Astrocyte (in vitro differentiated cells and primary cell): ENCODE results near the gene IL10. TPM values are rescaled to one million over a fixed set of nuclear protein-coding genes. Genes with fewer than 3 reads are reported as not detected.

Experiments
- DNase-seq: peaks from one replicate; pipeline ENCODE4 v3.0.0-alpha.2; 2010; ENCODE audit warnings: low read depth
- FAIRE-seq: peaks from 2 replicates; lab custom pipeline; 2011; peaks lifted over from hg19 to GRCh38; lab: Jason Lieb, UNC
- H2AFZ ChIP-seq: 2 replicates; pipeline ENCODE4 v1.6.0; 2012; ENCODE audit warnings: low read depth, low read length, inconsistent platforms
- H3K27ac ChIP-seq: 2 replicates; pipeline ENCODE4 v1.5.1; 2011; ENCODE audit warnings: low read depth, low read length, inconsistent platforms
- H3K27me3 ChIP-seq: 2 replicates; pipeline ENCODE4 v1.6.0; 2011; ENCODE audit warnings: low read length, inconsistent platforms; ENCODE audit not compliant: insufficient read depth
- H3K36me3 ChIP-seq: 2 replicates; pipeline ENCODE4 v1.5.1; 2011; ENCODE audit warnings: low read length, inconsistent platforms; ENCODE audit not compliant: insufficient read depth
- H3K4me1 ChIP-seq: 2 replicates; pipeline ENCODE4 v1.5.1; 2011; ENCODE audit warnings: low read length, inconsistent platforms; ENCODE audit not compliant: insufficient read depth
- H3K4me2 ChIP-seq: 2 replicates; pipeline ENCODE4 v1.6.0; 2012; ENCODE audit warnings: low read length, inconsistent platforms
- H3K4me3 ChIP-seq: 2 replicates; pipeline ENCODE4 v1.5.1; 2011; ENCODE audit warnings: low read depth, mild to moderate bottlenecking, low read length, inconsistent platforms; ENCODE audit not compliant: insufficient read depth
- H3K79me2 ChIP-seq: 2 replicates; pipeline ENCODE4 v1.6.0; 2012; ENCODE audit warnings: mild to moderate bottlenecking, low read length, inconsistent platforms; ENCODE audit not compliant: insufficient read depth
- H3K9ac ChIP-seq: 2 replicates; pipeline ENCODE4 v1.6.0; 2012; ENCODE audit warnings: mild to moderate bottlenecking, low read length, inconsistent platforms
- H3K9me3 ChIP-seq: 2 replicates; pipeline ENCODE4 v1.5.1; 2012; ENCODE audit warnings: low read depth, mild to moderate bottlenecking, low read length, inconsistent platforms; ENCODE audit not compliant: insufficient read depth
- H4K20me1 ChIP-seq: 2 replicates; pipeline ENCODE4 v1.6.0; 2012; ENCODE audit warnings: low read length, inconsistent platforms; ENCODE audit not compliant: insufficient read depth
- H3K27ac Mint-ChIP-seq: one replicate; pipeline ENCODE4 v1.8.0; 2021; ENCODE audit warnings: mild to moderate bottlenecking, mixed read lengths; ENCODE audit not compliant: unreplicated experiment
- H3K27me3 Mint-ChIP-seq: one replicate; pipeline ENCODE4 v1.8.0; 2021; ENCODE audit warnings: low read depth, mixed read lengths; ENCODE audit not compliant: unreplicated experiment
- H3K36me3 Mint-ChIP-seq: one replicate; pipeline ENCODE4 v1.8.0; 2021; ENCODE audit warnings: low read depth, mixed read lengths; ENCODE audit not compliant: unreplicated experiment
- H3K4me1 Mint-ChIP-seq: one replicate; pipeline ENCODE4 v1.8.0; 2021; ENCODE audit warnings: low read depth, mixed read lengths; ENCODE audit not compliant: unreplicated experiment
- H3K4me3 Mint-ChIP-seq: one replicate; pipeline ENCODE4 v1.8.0; 2021; ENCODE audit warnings: mild to moderate bottlenecking, moderate library complexity, mixed read lengths; ENCODE audit not compliant: unreplicated experiment
- H3K9me3 Mint-ChIP-seq: one replicate; pipeline ENCODE4 v1.8.0; 2021; ENCODE audit warnings: mild to moderate bottlenecking, mixed read lengths; ENCODE audit not compliant: unreplicated experiment
- CTCF ChIP-seq: IDR thresholded peaks from 2 replicates; pipeline ENCODE4 v1.5.1; 2011; ENCODE audit warnings: low read depth, mild to moderate bottlenecking, inconsistent platforms, low read length, moderate library complexity; ENCODE audit not compliant: insufficient read depth
- EZH2 ChIP-seq: IDR thresholded peaks from 2 replicates; pipeline ENCODE4 v1.6.1; 2012; ENCODE audit warnings: mild to moderate bottlenecking, low read length, inconsistent platforms; ENCODE audit not compliant: insufficient read depth
- total RNA-seq: library from RNA; stranded (reverse); gene quantifications from 2 replicates; pipeline ENCODE4 v1.2.1, GENCODE V29; 2021

The IL10 gene
- total RNA-seq, 1 donor from 2014 or later = not detected

- H3K27me3 Mint-ChIP-seq = peaks cover 37% of the 10 kb centered on the region
- H3K9ac ChIP-seq = no peak overlapping the region
- H3K79me2 ChIP-seq = no peaks in the 10 kb centered on the region
- H3K4me3 ChIP-seq = no peak overlapping the region
- no peak overlapping the region for H3K4me2 ChIP-seq
- peaks cover 8% of the 10 kb centered on the region for H3K4me1 Mint-ChIP-seq
- H4K20me1 ChIP-seq = no peaks in the 10 kb centered on the region
- H3K27ac Mint-ChIP-seq = no peak overlapping the region
- H3K9me3 ChIP-seq = no peaks in the 10 kb centered on the region
- FAIRE-seq = no peak
- no peak overlapping the region for H2AFZ ChIP-seq
- H3K4me3 Mint-ChIP-seq = no peak overlapping the region
- H3K9me3 Mint-ChIP-seq = peaks cover 2% of the 10 kb centered on the region
- DNase-seq = no peak
- peaks cover 4% of the 10 kb centered on the region for H3K4me1 ChIP-seq
- peaks cover 25% of the 10 kb centered on the region for H3K27me3 ChIP-seq
- TF ChIP-seq EZH2 = no peak
- no peak for TF ChIP-seq CTCF
- peaks cover 2% of the 10 kb centered on the region for H3K36me3 Mint-ChIP-seq
- H3K27ac ChIP-seq = no peak overlapping the region
- no peaks in the 10 kb centered on the region for H3K36me3 ChIP-seq
Measured at GRCh38 chr1:206761159-206761768, 11.0 kb downstream of the IL10 start.

GRCh38 chr1:206760590-206760989 is 11.7 kb downstream of the IL10 start:
- Histone ChIP-seq H3K27me3 (peaks cover 25% of the 10 kb centered on the region), H3K4me3 (no peak overlapping the region), H2AFZ (no peak overlapping the region), H3K4me1 (no peaks in the 10 kb centered on the region), H3K36me3 (no peaks in the 10 kb centered on the region), H3K9ac (no peak overlapping the region), H3K9me3 (no peaks in the 10 kb centered on the region), H4K20me1 (no peaks in the 10 kb centered on the region), H3K27ac (no peak overlapping the region), H3K79me2 (no peaks in the 10 kb centered on the region), H3K4me2 (no peak overlapping the region)
- DNase-seq (no peak), FAIRE-seq (no peak)
- peaks cover 37% of the 10 kb centered on the region for H3K27me3 Mint-ChIP-seq
- peaks cover 2% of the 10 kb centered on the region for H3K36me3 Mint-ChIP-seq
- peaks cover 2% of the 10 kb centered on the region for H3K9me3 Mint-ChIP-seq
- no peak for TF ChIP-seq EZH2
- no peak for TF ChIP-seq CTCF
- no peak overlapping the region for H3K27ac Mint-ChIP-seq
- peaks cover under 1% of the 10 kb centered on the region for H3K4me1 Mint-ChIP-seq
- H3K4me3 Mint-ChIP-seq = no peak overlapping the region

- Mint-ChIP-seq H3K27ac (no peak overlapping the region), H3K4me1 (peaks cover 5% of the 10 kb centered on the region), H3K9me3 (peaks cover 7% of the 10 kb centered on the region), H3K27me3 (peaks cover 20% of the 10 kb centered on the region), H3K36me3 (peaks cover 2% of the 10 kb centered on the region), H3K4me3 (no peak overlapping the region)
- Histone ChIP-seq H3K9me3 (no peaks in the 10 kb centered on the region), H3K36me3 (no peaks in the 10 kb centered on the region), H3K4me1 (no peaks in the 10 kb centered on the region), H3K27me3 (peaks cover 20% of the 10 kb centered on the region), H4K20me1 (no peaks in the 10 kb centered on the region), H3K9ac (no peak overlapping the region), H3K4me3 (no peak overlapping the region), H3K27ac (no peak overlapping the region), H2AFZ (no peak overlapping the region), H3K4me2 (no peak overlapping the region), H3K79me2 (no peaks in the 10 kb centered on the region)
- no peak for DNase-seq
- FAIRE-seq = no peak
- TF ChIP-seq CTCF (no peak), EZH2 (no peak)
Measured at GRCh38 chr1:206757524-206758266, 14.6 kb downstream of the IL10 start.
